ENCODE data around the gene GREM1. TPM values are rescaled to one million over a fixed set of nuclear protein-coding genes. Genes with fewer than 3 reads are reported as not detected.

GREM1 gene
- total RNA-seq, 1 donor from 2014 or later: 8.1 TPM

Other genes starting within 250 kb of the GREM1 start
- 3.0 TPM for gene GOLGA8N, start 124.5 kb upstream of the GREM1 start, total RNA-seq
- gene ARHGAP11A, start 102.5 kb upstream of the GREM1 start, total RNA-seq: 11.6 TPM
- gene SCG5, start 76.3 kb upstream of the GREM1 start, total RNA-seq: 101 TPM

Measured in temporal lobe (tissue), 1 donor.